Epithelial cell of proximal tubule (primary cell): ENCODE data around the gene CANT1. TPM values are rescaled to one million over a fixed set of nuclear protein-coding genes. Genes with fewer than 3 reads are reported as not detected.
A peak's percentile ranks its signal among the peaks of the same experiment; 100 is the strongest.

Experiments
- DNase-seq: peaks from one replicate; pipeline ENCODE4 v3.0.0-alpha.2; 2011; ENCODE audit warnings: low read depth
- H3K4me3 ChIP-seq: 2 replicates; pipeline ENCODE4 v1.5.1; 2011; ENCODE audit warnings: low read depth, mild to moderate bottlenecking, low read length
- CTCF ChIP-seq: conservative IDR thresholded peaks from 2 replicates; pipeline ENCODE4 v1.5.1; 2012; ENCODE audit warnings: low read depth, mild to moderate bottlenecking, low read length
- total RNA-seq: library from RNA; depleted of rRNA; stranded (reverse); fragments of >200 nt; gene quantifications from 2 replicates; pipeline ENCODE4 v1.2.3, GENCODE V29; 2015

Gene CANT1
- total RNA-seq, 1 donor from 2014 or later, result 60.3 TPM

GRCh38 chr17:78986048-78986648, 23.4 kb downstream of the CANT1 start:
- H3K4me3 ChIP-seq, result peak overlapping the region; percentile 26
- TF ChIP-seq CTCF, result peak; percentile 27
- DNase-seq, result no peak

GRCh38 chr17:78985395-78985794, 24.2 kb downstream of the CANT1 start:
- no peak for TF ChIP-seq CTCF
- H3K4me3 ChIP-seq, result no peak overlapping the region
- no peak for DNase-seq

GRCh38 chr17:78981010-78981888, 28.3 kb downstream of the CANT1 start:
- TF ChIP-seq CTCF, result no peak
- DNase-seq, result no peak
- H3K4me3 ChIP-seq, result no peak overlapping the region

- H3K4me3 ChIP-seq, result no peak overlapping the region
- DNase-seq, result no peak
- no peak for TF ChIP-seq CTCF
Observed at GRCh38 chr17:78980624-78980972, 29.0 kb downstream of the CANT1 start.

GRCh38 chr17:78979780-78980623, 29.6 kb downstream of the CANT1 start, which contains the start of gene LGALS3BP:
Gene LGALS3BP, minus strand, starts transcription at chr17:78979923. Its CDS starts 2,732 bp downstream, at chr17:78977191.
- no peak for TF ChIP-seq CTCF
- DNase-seq, result no peak
- peak within 1 kb of the TSS; percentile 64 for H3K4me3 ChIP-seq

GRCh38 chr17:78977997-78978973, 31.3 kb downstream of the CANT1 start:
- no peak for TF ChIP-seq CTCF
- no peak for DNase-seq

More at GRCh38 chr17:78977997-78978973, 31.3 kb downstream of the CANT1 start:
- peak overlapping the region; percentile 64 for H3K4me3 ChIP-seq
